Measurements from ENCODE around the gene PRKAG2.
"Not testable (repeated sequence)": the region's sequence is repeated elsewhere in the genome, so short reads cannot be mapped to it uniquely, and the experiment has no call there.

PRKAG2 gene

DNA sequence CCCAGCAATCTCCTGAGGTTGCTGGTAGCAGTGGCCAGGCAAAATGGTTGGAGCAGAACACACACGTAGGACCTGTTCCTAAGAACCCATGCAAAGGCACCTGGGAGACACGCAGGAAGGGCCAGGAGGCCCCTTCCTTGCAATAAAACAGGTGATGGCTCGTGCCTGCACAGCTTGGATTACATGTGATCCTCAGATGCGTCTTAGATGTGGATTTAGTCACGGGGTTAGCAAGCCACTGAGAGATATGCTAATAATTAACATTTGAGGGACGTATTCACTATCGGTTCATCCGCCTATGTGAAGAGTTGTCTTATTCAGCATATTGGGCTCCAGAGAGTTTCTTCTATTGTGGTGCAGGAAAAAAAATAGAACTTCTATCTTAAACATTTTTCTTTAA lies 352.6 kb downstream of the PRKAG2 start:
- no peaks in the 10 kb centered on the region for H3K9me3 ChIP-seq (ENCODE audit: insufficient read depth, low read length)
- H3K36me3 ChIP-seq (replicated peaks; ENCODE audit: low read depth, low read length) = no peaks in the 10 kb centered on the region
- no peak overlapping the region for H3K4me2 ChIP-seq (ENCODE audit: low read length)
- H3K9ac ChIP-seq (ENCODE audit: low read length) = no peak overlapping the region
- H3K27ac ChIP-seq (ENCODE audit: low read length) = no peak overlapping the region
- no peak for TF ChIP-seq CTCF (IDR thresholded peaks at IDR 0.05; ENCODE audit: low read depth, low read length)
- no peak for TF ChIP-seq EZH2phosphoT487 (IDR thresholded peaks at IDR 0.05; ENCODE audit: low read depth)
- peaks cover 6% of the 10 kb centered on the region for H3K4me1 ChIP-seq (ENCODE audit: low read length)
- H3K79me2 ChIP-seq (ENCODE audit: low read length) = peaks cover 4% of the 10 kb centered on the region; the same call in 1 of the 2 replicates
- H3K4me3 ChIP-seq (ENCODE audit: low read length) = no peak overlapping the region
- no peaks in the 10 kb centered on the region for H4K20me1 ChIP-seq (ENCODE audit: insufficient read depth, low read length)
- no peaks in the 10 kb centered on the region for H3K27me3 ChIP-seq (ENCODE audit: low read depth, low read length)
- no peak overlapping the region for H2AFZ ChIP-seq (ENCODE audit: low read depth, low read length)

GRCh38 chr7:151520419-151521261 lies 356.3 kb downstream of the PRKAG2 start:
- Histone ChIP-seq H3K4me2 (ENCODE audit: low read length) (peak overlapping the region; percentile 90), H3K4me1 (ENCODE audit: low read length) (peaks cover 13% of the 10 kb centered on the region), H3K9me3 (ENCODE audit: insufficient read depth, low read length) (no peaks in the 10 kb centered on the region), H3K27ac (ENCODE audit: low read length) (peak overlapping the region; percentile 73), H2AFZ (ENCODE audit: low read depth, low read length) (peak overlapping the region; percentile 89), H3K36me3 (replicated peaks; ENCODE audit: low read depth, low read length) (peaks cover 7% of the 10 kb centered on the region), H3K9ac (ENCODE audit: low read length) (peak overlapping the region; percentile 55), H3K27me3 (ENCODE audit: low read depth, low read length) (no peaks in the 10 kb centered on the region), H3K79me2 (ENCODE audit: low read length) (peaks cover 41% of the 10 kb centered on the region), H3K4me3 (ENCODE audit: low read length) (peak overlapping the region; percentile 98), H4K20me1 (ENCODE audit: insufficient read depth, low read length) (peaks cover 31% of the 10 kb centered on the region)
- TF ChIP-seq CTCF (IDR thresholded peaks at IDR 0.05; ENCODE audit: low read depth, low read length) (no peak), EZH2phosphoT487 (IDR thresholded peaks at IDR 0.05; ENCODE audit: low read depth) (no peak)

DNA sequence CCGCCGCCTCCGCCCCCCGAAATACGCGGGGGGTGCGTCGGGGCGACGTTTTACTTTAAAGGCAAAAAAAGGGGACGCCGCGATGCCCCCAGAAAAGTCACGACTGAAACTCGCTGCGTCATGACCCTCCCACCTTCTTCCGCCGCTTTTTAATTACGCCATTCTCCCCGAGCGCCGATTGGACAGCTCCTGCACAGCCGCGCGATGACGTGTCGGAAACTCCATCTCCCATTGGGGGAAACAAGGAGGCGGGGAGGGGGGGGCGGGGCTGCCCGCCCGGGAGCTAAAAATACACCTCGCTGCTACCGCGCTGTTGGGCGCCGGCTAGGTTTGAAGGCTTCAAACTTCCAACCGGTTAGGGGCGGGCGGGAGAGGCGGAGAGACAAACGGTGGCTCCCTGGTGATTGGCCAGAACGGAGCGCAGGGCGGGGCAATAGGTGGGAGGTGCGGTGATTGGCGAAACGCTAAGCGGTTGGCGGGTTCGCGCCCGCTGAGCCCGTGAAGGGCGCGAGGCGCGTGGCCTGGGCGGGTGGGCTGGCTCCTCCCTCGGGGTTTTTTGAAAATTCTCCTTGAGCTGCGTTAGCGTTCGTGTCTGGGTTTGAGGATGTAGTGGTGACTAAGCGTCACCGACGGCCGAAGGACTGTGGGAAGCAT lies 357.0 kb downstream of the PRKAG2 start, which contains the start of gene RHEB:
TSS of gene RHEB (minus strand) at position 131 of the 654 bp plus-strand sequence. CDS start 384 bp downstream, outside the sequence.
- peak within 1 kb of the TSS; percentile 89 for H2AFZ ChIP-seq (ENCODE audit: low read depth, low read length)
- no peaks in the 10 kb centered on the region for H3K9me3 ChIP-seq (ENCODE audit: insufficient read depth, low read length)
- peaks cover 13% of the 10 kb centered on the region for H3K4me1 ChIP-seq (ENCODE audit: low read length)
- peak within 1 kb of the TSS; percentile 90 for H3K4me2 ChIP-seq (ENCODE audit: low read length)
- peaks cover 48% of the 10 kb centered on the region for H3K79me2 ChIP-seq (ENCODE audit: low read length)
- no peaks in the 10 kb centered on the region for H3K27me3 ChIP-seq (ENCODE audit: low read depth, low read length)
- peaks cover 38% of the 10 kb centered on the region for H4K20me1 ChIP-seq (ENCODE audit: insufficient read depth, low read length)
- TF ChIP-seq CTCF (IDR thresholded peaks at IDR 0.05; ENCODE audit: low read depth, low read length) = no peak
- peak within 1 kb of the TSS; percentile 89 for H3K9ac ChIP-seq (ENCODE audit: low read length)
- H3K36me3 ChIP-seq (replicated peaks; ENCODE audit: low read depth, low read length) = peaks cover 12% of the 10 kb centered on the region
- peak within 1 kb of the TSS; percentile 73 for H3K27ac ChIP-seq (ENCODE audit: low read length)
- peak within 1 kb of the TSS; percentile 98 for H3K4me3 ChIP-seq (ENCODE audit: low read length)

- Histone ChIP-seq H4K20me1 (ENCODE audit: insufficient read depth, low read length) (peaks cover 46% of the 10 kb centered on the region), H3K4me1 (ENCODE audit: low read length) (peaks cover 13% of the 10 kb centered on the region), H3K9ac (ENCODE audit: low read length) (peak overlapping the region; percentile 89), H3K27ac (ENCODE audit: low read length) (peak overlapping the region; percentile 73), H3K79me2 (ENCODE audit: low read length) (peaks cover 56% of the 10 kb centered on the region), H3K4me3 (ENCODE audit: low read length) (peak overlapping the region; percentile 98), H3K36me3 (replicated peaks; ENCODE audit: low read depth, low read length) (peaks cover 12% of the 10 kb centered on the region), H3K4me2 (ENCODE audit: low read length) (peak overlapping the region; percentile 75)
- H3K9me3 ChIP-seq (ENCODE audit: insufficient read depth, low read length); H3K27me3 ChIP-seq (ENCODE audit: low read depth, low read length); H2AFZ ChIP-seq (ENCODE audit: low read depth, low read length): not testable (repeated sequence)
Observed at GRCh38 chr7:151518947-151519764, 357.8 kb downstream of the PRKAG2 start.
